Measurements from ENCODE around the gene SLC6A9.

SLC6A9 gene

DNA sequence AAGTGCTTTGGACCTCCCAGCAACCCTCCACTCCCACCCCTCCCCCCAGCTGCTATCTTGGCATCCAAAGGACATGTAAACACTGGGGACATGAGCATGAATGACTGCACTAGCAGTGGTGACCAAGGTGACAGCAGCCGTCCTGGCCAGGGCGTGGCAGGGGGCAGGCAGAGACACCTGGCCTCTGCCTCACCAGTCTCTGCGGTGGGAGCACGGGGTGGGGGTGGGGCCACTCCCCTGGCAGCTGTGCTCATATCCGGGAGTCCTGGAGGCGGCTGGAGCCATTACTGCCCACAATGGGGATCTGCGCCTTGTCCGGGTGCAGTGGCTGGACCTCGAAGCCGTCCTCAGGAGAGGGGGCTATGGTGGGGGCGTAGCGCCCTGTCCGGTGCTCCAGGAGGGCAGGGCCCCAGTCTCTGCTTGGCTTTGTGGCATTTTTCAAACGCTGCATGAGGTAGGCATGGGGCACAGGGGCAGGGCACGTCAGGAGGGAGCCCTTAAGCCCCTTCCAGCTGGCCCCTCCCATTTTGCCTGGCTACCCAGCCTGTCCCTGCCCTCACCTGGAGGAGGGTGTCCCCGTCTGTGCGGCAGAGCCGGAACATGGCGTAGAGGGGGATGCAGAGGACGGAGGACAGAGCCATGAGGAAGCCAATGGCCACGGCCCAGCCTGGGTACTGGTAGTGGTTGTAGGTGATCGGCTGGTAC lies 33.8 kb downstream of the SLC6A9 start:
- no peaks in the 10 kb centered on the region for H3K27me3 ChIP-seq (replicated peaks; ENCODE audit: control insufficient read depth, insufficient read depth, low read length)
- TF ChIP-seq, protein P1, sequence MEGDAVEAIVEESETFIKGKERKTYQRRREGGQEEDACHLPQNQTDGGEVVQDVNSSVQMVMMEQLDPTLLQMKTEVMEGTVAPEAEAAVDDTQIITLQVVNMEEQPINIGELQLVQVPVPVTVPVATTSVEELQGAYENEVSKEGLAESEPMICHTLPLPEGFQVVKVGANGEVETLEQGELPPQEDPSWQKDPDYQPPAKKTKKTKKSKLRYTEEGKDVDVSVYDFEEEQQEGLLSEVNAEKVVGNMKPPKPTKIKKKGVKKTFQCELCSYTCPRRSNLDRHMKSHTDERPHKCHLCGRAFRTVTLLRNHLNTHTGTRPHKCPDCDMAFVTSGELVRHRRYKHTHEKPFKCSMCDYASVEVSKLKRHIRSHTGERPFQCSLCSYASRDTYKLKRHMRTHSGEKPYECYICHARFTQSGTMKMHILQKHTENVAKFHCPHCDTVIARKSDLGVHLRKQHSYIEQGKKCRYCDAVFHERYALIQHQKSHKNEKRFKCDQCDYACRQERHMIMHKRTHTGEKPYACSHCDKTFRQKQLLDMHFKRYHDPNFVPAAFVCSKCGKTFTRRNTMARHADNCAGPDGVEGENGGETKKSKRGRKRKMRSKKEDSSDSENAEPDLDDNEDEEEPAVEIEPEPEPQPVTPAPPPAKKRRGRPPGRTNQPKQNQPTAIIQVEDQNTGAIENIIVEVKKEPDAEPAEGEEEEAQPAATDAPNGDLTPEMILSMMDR (IDR thresholded peaks at IDR 0.05; ENCODE audit: insufficient read depth, low read length, poor library complexity, severe bottlenecking) = no peak
- no peak for DNase-seq (ENCODE audit: extremely low read depth, insufficient read length)
- H3K4me3 ChIP-seq (replicated peaks; ENCODE audit: low read depth, low read length) = no peak overlapping the region
- no peaks in the 10 kb centered on the region for H3K36me3 ChIP-seq (ENCODE audit: control insufficient read depth, insufficient read depth, low read length)

DNA sequence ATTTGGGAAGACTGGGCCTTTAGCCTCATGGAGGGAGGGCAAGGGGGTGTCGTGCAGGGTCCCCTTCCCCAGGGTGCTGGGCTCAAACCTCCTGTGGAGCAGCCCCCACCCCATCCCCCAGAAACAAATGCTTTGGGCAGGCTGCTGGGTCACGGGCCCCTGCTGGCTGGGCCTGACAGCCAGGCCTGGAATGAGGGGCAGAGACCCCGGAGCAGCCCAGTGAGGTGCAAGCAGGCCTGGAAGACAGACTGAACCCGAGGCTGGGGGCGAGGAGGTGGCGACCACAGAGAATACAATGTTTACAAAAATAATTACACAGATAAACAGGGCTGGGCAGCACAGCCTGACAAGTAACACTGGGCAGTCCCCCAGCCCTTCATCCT lies 34.5 kb downstream of the SLC6A9 start:
- no peak for DNase-seq (ENCODE audit: extremely low read depth, insufficient read length)
- H3K36me3 ChIP-seq (ENCODE audit: control insufficient read depth, insufficient read depth, low read length) = no peaks in the 10 kb centered on the region
- no peak overlapping the region for H3K4me3 ChIP-seq (replicated peaks; ENCODE audit: low read depth, low read length)
- no peaks in the 10 kb centered on the region for H3K27me3 ChIP-seq (replicated peaks; ENCODE audit: control insufficient read depth, insufficient read depth, low read length)
- TF ChIP-seq, protein P1 (IDR thresholded peaks at IDR 0.05; ENCODE audit: insufficient read depth, low read length, poor library complexity, severe bottlenecking) = no peak

DNA sequence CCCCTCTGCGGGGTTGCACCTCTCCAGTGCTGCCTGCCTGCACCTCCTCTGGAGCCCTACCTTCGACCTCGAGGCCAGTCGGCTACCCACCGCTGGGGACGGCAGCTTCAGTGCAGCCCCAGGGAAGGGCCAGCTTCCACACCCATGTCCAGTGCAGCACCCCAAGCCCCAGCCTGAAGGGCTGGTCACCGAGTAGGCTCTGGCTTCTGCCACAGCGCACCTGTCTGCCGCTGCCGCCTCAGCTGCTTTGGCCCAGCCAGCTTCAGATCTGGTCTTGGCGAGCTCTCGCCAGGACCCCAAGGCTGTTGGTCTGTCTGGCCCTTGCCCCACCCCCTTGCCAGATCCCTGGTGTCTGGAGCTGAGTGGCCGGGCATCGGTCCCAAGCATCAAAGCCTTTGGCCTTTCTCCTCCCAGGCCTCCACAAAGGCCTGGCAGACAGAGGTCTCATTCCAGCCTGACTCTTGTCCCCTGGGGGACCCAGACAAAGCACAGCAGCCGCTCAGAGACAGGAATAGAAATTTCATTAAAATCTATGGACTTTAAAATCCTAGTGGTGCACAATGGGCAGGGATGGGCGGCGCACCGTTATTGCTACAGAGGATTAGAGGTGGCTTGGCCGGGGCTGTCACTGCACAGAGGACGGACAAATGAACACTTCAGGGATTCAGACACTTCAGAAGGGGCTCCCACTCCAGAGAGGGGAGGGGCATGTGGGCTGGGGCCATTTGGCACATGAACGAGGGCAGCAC lies 35.1 kb downstream of the SLC6A9 start:
- Histone ChIP-seq H3K36me3 (ENCODE audit: control insufficient read depth, insufficient read depth, low read length) (no peaks in the 10 kb centered on the region), H3K27me3 (replicated peaks; ENCODE audit: control insufficient read depth, insufficient read depth, low read length) (no peaks in the 10 kb centered on the region), H3K4me3 (replicated peaks; ENCODE audit: low read depth, low read length) (no peak overlapping the region)
- no peak for DNase-seq (ENCODE audit: extremely low read depth, insufficient read length)
- TF ChIP-seq, protein P1 (IDR thresholded peaks at IDR 0.05; ENCODE audit: insufficient read depth, low read length, poor library complexity, severe bottlenecking) = no peak

DNA sequence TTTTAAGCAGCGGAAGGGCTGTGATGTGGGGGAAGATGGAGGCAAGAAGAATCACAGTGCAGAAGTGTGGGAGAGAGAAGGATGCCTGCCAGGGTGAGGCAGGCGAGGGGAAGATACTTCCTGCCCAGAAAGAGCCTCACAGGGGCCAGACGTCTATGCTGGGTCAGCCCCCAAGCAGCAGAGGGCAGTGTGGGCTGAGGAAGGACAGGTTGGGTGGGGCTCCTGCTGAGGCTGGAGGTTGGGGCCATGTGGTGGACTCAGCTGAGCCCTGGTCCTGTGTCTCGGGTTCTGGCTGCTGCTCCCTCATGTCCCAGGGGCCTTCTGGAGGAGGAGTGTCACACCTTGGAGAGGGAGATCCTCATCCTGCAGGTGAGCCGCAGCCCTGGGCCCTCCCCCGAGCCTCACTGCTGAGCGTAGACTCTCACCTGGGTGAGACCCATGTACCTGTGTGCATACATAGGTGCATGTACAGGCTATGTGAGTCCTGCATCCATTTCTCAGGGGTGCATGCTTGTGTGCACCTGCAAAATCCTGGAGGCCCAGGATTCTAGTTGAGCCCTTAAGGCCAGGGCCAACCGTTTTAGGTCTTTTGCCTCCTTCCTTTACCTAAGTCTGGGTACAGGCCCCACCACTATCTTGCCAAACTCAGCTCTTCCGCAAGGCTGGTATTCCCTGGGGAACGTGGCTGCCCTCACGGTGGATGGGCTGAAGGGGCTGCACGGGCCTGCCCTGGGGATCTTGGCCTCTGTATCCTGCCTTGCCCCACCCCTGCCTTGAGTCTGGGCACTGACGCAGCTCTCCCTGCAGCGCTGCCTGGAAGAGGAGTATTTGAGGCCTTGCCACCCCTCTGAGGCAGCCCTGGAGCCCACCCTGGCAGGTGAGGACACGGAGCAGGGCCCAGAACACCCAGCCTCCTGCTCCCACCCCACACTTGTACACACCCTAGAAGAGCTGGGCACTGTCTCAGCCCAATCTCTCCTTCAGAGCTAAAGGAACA lies 36.2 kb downstream of the SLC6A9 start:
- TF ChIP-seq, protein P1 (IDR thresholded peaks at IDR 0.05; ENCODE audit: insufficient read depth, low read length, poor library complexity, severe bottlenecking) = peak; percentile 49
- no peak overlapping the region for H3K4me3 ChIP-seq (replicated peaks; ENCODE audit: low read depth, low read length)
- H3K27me3 ChIP-seq (replicated peaks; ENCODE audit: control insufficient read depth, insufficient read depth, low read length) = no peaks in the 10 kb centered on the region
- no peaks in the 10 kb centered on the region for H3K36me3 ChIP-seq (ENCODE audit: control insufficient read depth, insufficient read depth, low read length)
- no peak for DNase-seq (ENCODE audit: extremely low read depth, insufficient read length)

DNA sequence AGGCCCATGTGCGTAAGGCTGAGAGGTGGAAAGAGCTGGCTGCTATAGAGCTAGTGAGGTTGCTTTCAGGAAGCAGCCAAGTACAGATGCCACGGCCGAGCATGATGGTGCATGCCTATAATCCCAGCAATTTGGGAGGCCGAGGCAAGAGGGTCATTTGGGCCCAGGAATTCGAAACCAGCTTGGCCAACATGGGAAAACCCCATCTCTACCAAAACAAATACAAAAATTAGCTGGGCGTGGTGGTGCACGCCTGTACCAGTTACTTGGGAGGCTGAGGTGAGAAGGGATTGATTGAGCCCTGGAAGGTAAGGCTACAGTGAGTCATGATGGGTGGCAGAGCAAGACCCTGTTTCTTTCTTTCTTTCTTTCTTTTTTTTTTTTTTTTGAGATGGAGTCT lies 37.2 kb downstream of the SLC6A9 start:
- H3K36me3 ChIP-seq (ENCODE audit: control insufficient read depth, insufficient read depth, low read length) = no peaks in the 10 kb centered on the region
- DNase-seq (ENCODE audit: extremely low read depth, insufficient read length) = no peak
- no peaks in the 10 kb centered on the region for H3K27me3 ChIP-seq (replicated peaks; ENCODE audit: control insufficient read depth, insufficient read depth, low read length)
- TF ChIP-seq, protein P1 (IDR thresholded peaks at IDR 0.05; ENCODE audit: insufficient read depth, low read length, poor library complexity, severe bottlenecking) = no peak
- H3K4me3 ChIP-seq (replicated peaks; ENCODE audit: low read depth, low read length) = no peak overlapping the region
